ENCODE results near the gene PGA4. TPM values are rescaled to one million over a fixed set of nuclear protein-coding genes. Genes with fewer than 3 reads are reported as not detected.

The PGA4 gene
- total RNA-seq, 2 experiments from 2014 or later: not detected

- H3K27me3 ChIP-seq (ENCODE audit: control insufficient read depth in 1 of 2, insufficient read depth in 2 of 2, low read length in 2 of 2): no peaks in the 10 kb centered on the region
- Mint-ChIP-seq H3K4me3 (no peak overlapping the region), H3K27me3 (no peaks in the 10 kb centered on the region), H3K36me3 (ENCODE audit: low read depth) (no peaks in the 10 kb centered on the region), H3K27ac (no peak overlapping the region), H3K4me1 (ENCODE audit: low read depth) (no peaks in the 10 kb centered on the region), H3K9me3 (no peaks in the 10 kb centered on the region)
- ChIA-PET CTCF (no interaction called here), POLR2A (no interaction called here)
- no peaks in the 10 kb centered on the region for H3K9me3 ChIP-seq (ENCODE audit: control insufficient read depth in 1 of 2, insufficient read depth in 1 of 2, low read length in 2 of 2)
- no peak for ATAC-seq (ENCODE audit: poor library complexity)
- H3K4me3 ChIP-seq (ENCODE audit: low read length): no peak overlapping the region
- H3K36me3 ChIP-seq (ENCODE audit: insufficient read depth, low read length): no peaks in the 10 kb centered on the region
- H3K27ac ChIP-seq (ENCODE audit: low read depth in 1 of 2, low read length in 2 of 2): no peak overlapping the region
- H3K4me1 ChIP-seq (ENCODE audit: insufficient read depth, low read length): no peaks in the 10 kb centered on the region
- intact Hi-C loops (cut with DNase I, micrococcal nuclease): no loop called here
- TF ChIP-seq CTCF (IDR thresholded peaks at IDR 0.05): no peak
- DNase-seq: no peak
These were observed 42.2 kb downstream of the PGA4 start for GRCh38 chr11:61264371-61264770.

- intact Hi-C loops (cut with DNase I, micrococcal nuclease): no loop called here
- Mint-ChIP-seq H3K27me3 (no peaks in the 10 kb centered on the region), H3K9me3 (no peaks in the 10 kb centered on the region), H3K36me3 (ENCODE audit: low read depth) (no peaks in the 10 kb centered on the region), H3K27ac (no peak overlapping the region), H3K4me3 (no peak overlapping the region), H3K4me1 (ENCODE audit: low read depth) (no peaks in the 10 kb centered on the region)
- Histone ChIP-seq H3K27ac (ENCODE audit: low read depth in 1 of 2, low read length in 2 of 2) (no peak overlapping the region), H3K9me3 (ENCODE audit: control insufficient read depth in 1 of 2, insufficient read depth in 1 of 2, low read length in 2 of 2) (no peaks in the 10 kb centered on the region), H3K36me3 (ENCODE audit: insufficient read depth, low read length) (no peaks in the 10 kb centered on the region), H3K4me3 (ENCODE audit: low read length) (no peak overlapping the region), H3K27me3 (ENCODE audit: control insufficient read depth in 1 of 2, insufficient read depth in 2 of 2, low read length in 2 of 2) (no peaks in the 10 kb centered on the region), H3K4me1 (ENCODE audit: insufficient read depth, low read length) (no peaks in the 10 kb centered on the region)
- ATAC-seq (ENCODE audit: poor library complexity): no peak
- no peak for DNase-seq
- no peak for TF ChIP-seq CTCF (IDR thresholded peaks at IDR 0.05)
- POLR2A ChIA-PET: no interaction called here
- CTCF ChIA-PET: no interaction called here
These were observed 42.6 kb downstream of the PGA4 start for GRCh38 chr11:61264795-61265194.

GRCh38 chr11:61265357-61265756, 43.2 kb downstream of the PGA4 start:
- CTCF ChIA-PET: no interaction called here
- Histone ChIP-seq H3K27ac (ENCODE audit: low read depth in 1 of 2, low read length in 2 of 2) (no peak overlapping the region), H3K4me3 (ENCODE audit: low read length) (no peak overlapping the region), H3K4me1 (ENCODE audit: insufficient read depth, low read length) (no peaks in the 10 kb centered on the region), H3K27me3 (ENCODE audit: control insufficient read depth in 1 of 2, insufficient read depth in 2 of 2, low read length in 2 of 2) (no peaks in the 10 kb centered on the region), H3K9me3 (ENCODE audit: control insufficient read depth in 1 of 2, insufficient read depth in 1 of 2, low read length in 2 of 2) (no peaks in the 10 kb centered on the region), H3K36me3 (ENCODE audit: insufficient read depth, low read length) (no peaks in the 10 kb centered on the region)
- POLR2A ChIA-PET: no interaction called here
- intact Hi-C loops (cut with DNase I, micrococcal nuclease): no loop called here
- DNase-seq: no peak
- Mint-ChIP-seq H3K36me3 (ENCODE audit: low read depth) (no peaks in the 10 kb centered on the region), H3K9me3 (no peaks in the 10 kb centered on the region), H3K27ac (no peak overlapping the region), H3K27me3 (no peaks in the 10 kb centered on the region), H3K4me3 (no peak overlapping the region), H3K4me1 (ENCODE audit: low read depth) (no peaks in the 10 kb centered on the region)
- no peak for TF ChIP-seq CTCF (IDR thresholded peaks at IDR 0.05)
- ATAC-seq (ENCODE audit: poor library complexity): no peak

Data from CD4-positive, alpha-beta T cell (primary cell).